DOHH2 (cell line): ENCODE results near the gene TLE1.

ENCODE experiments used
- H3F3A ChIP-seq: fragments of 200-600 bp; sonication (generic), shearing (Covaris generic); 2 replicates; pipeline ENCODE4 v1.6.0; 2016; ENCODE audit warnings: antibody characterized with exemption, mild to moderate bottlenecking; ENCODE audit not compliant: control insufficient read depth, insufficient read depth
- H3K27ac ChIP-seq: fragments of 200-600 bp; sonication (generic); 2 replicates; pipeline ENCODE4 v1.5.1; 2014; ENCODE audit warnings: low read depth, mild to moderate bottlenecking, low read length, moderate library complexity
- H3K27me3 ChIP-seq: fragments of 200-600 bp; sonication (generic); 2 replicates; pipeline ENCODE4 v1.6.1; 2014; ENCODE audit warnings: mild to moderate bottlenecking, low read length, mixed read lengths; ENCODE audit not compliant: control insufficient read depth
- H3K36me3 ChIP-seq: fragments of 200-600 bp; sonication (generic); 2 replicates; pipeline ENCODE4 v1.6.1; 2014; ENCODE audit warnings: mild to moderate bottlenecking, low read length, moderate library complexity, mixed read lengths; ENCODE audit not compliant: control insufficient read depth
- H3K4me1 ChIP-seq: fragments of 200-600 bp; sonication (generic); 2 replicates; pipeline ENCODE4 v1.6.1; 2014; ENCODE audit warnings: mild to moderate bottlenecking, low read length, mixed read lengths; ENCODE audit not compliant: control insufficient read depth
- H3K4me2 ChIP-seq: fragments of 200-600 bp; sonication (generic); 2 replicates; pipeline ENCODE4 v1.6.0; 2014; ENCODE audit warnings: mild to moderate bottlenecking, low read length, moderate library complexity
- H3K4me3 ChIP-seq: fragments of 200-600 bp; sonication (generic); 2 replicates; pipeline ENCODE4 v1.5.1; 2014; ENCODE audit warnings: mild to moderate bottlenecking, low read length, mixed read lengths
- H3K79me2 ChIP-seq: fragments of 200-600 bp; sonication (generic); 2 replicates; pipeline ENCODE4 v1.6.1; 2014; ENCODE audit warnings: mild to moderate bottlenecking, low read length, mixed read lengths; ENCODE audit not compliant: control insufficient read depth
- H3K9me2 ChIP-seq: fragments of 200-600 bp; sonication (generic); replicated peaks from 2 replicates; pipeline ENCODE4 v1.6.1; 2014; ENCODE audit warnings: mild to moderate bottlenecking, low read length, mixed read lengths; ENCODE audit not compliant: control insufficient read depth
- H3K9me3 ChIP-seq: fragments of 200-600 bp; sonication (generic); 2 replicates; pipeline ENCODE4 v1.6.1; 2014; ENCODE audit warnings: antibody characterized with exemption, low read length, mixed read lengths; ENCODE audit not compliant: control insufficient read depth, insufficient read depth
- H4K20me1 ChIP-seq: fragments of 200-600 bp; sonication (generic); 2 replicates; pipeline ENCODE4 v1.6.0; 2014; ENCODE audit warnings: low read depth, mild to moderate bottlenecking, antibody characterized with exemption, low read length, moderate library complexity; ENCODE audit not compliant: control insufficient read depth, insufficient read depth
- EZH2phosphoT487 ChIP-seq: fragments of 200-600 bp; sonication (generic); IDR thresholded peaks from 2 replicates; pipeline ENCODE4 v1.6.1; 2017; ENCODE audit warnings: borderline replicate concordance, mild to moderate bottlenecking, antibody characterized with exemption, low read length, moderate library complexity, mixed read lengths
- TF ChIP-seq, protein P1 (sequence below): fragments of 200-600 bp; sonication (generic); IDR thresholded peaks from one replicate; pipeline ENCODE4 v1.5.1; 2014; ENCODE audit warnings: antibody characterized with exemption, mild to moderate bottlenecking, low read depth, low read length; ENCODE audit not compliant: poor library complexity, severe bottlenecking

Gene TLE1

DNA sequence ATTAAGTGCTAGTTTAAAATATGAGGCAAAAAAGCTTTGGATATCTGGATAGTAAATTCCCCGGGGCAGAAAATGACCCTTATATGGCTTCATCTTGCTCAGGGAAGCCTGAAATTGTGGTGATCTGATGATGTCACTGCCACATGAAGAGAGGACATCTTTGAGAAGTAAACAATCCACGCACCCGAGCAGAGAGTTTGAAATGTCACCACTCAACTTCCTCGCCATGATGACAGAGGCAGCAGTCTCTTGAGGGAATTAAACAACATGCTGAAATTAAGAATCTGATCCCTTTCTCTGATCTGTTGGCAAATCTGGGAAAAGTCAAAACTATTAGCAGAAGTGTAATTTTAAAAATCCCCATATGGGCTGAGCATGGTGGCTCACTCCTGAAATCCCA lies 110.0 kb downstream of the TLE1 start:
- H3K9me2 ChIP-seq: no peaks in the 10 kb centered on the region
- H3K9me3 ChIP-seq: no peaks in the 10 kb centered on the region
- no peak overlapping the region for H3K4me3 ChIP-seq
- H3K27ac ChIP-seq: no peak overlapping the region
- no peaks in the 10 kb centered on the region for H3K36me3 ChIP-seq
- H3K4me2 ChIP-seq: no peak overlapping the region
- no peaks in the 10 kb centered on the region for H3F3A ChIP-seq
- no peaks in the 10 kb centered on the region for H3K79me2 ChIP-seq
- H3K4me1 ChIP-seq: no peaks in the 10 kb centered on the region
- no peaks in the 10 kb centered on the region for H3K27me3 ChIP-seq
- TF ChIP-seq EZH2phosphoT487: no peak
- TF ChIP-seq, protein P1, sequence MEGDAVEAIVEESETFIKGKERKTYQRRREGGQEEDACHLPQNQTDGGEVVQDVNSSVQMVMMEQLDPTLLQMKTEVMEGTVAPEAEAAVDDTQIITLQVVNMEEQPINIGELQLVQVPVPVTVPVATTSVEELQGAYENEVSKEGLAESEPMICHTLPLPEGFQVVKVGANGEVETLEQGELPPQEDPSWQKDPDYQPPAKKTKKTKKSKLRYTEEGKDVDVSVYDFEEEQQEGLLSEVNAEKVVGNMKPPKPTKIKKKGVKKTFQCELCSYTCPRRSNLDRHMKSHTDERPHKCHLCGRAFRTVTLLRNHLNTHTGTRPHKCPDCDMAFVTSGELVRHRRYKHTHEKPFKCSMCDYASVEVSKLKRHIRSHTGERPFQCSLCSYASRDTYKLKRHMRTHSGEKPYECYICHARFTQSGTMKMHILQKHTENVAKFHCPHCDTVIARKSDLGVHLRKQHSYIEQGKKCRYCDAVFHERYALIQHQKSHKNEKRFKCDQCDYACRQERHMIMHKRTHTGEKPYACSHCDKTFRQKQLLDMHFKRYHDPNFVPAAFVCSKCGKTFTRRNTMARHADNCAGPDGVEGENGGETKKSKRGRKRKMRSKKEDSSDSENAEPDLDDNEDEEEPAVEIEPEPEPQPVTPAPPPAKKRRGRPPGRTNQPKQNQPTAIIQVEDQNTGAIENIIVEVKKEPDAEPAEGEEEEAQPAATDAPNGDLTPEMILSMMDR: no peak
- no peaks in the 10 kb centered on the region for H4K20me1 ChIP-seq

DNA sequence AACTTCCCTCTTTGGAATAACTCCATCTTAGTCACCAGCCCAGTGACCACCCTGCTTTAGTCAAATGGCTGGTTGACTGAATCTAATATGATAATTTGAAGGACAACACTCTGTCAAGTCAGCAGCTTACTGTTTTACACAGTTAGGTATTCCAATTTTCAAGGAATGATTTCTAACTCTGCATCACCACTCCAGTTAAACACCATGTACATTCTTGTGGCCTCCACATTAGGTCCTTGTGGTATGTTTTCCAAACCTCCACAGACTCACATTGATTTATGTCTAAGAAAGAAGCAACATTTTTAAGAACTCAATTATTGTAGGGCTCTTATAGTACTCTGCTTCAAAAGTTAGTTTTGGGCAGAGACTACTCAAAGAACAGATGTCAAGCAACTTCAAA lies 110.7 kb downstream of the TLE1 start:
- H3K4me2 ChIP-seq: no peak overlapping the region
- no peaks in the 10 kb centered on the region for H3K9me3 ChIP-seq
- no peaks in the 10 kb centered on the region for H3K9me2 ChIP-seq
- H3F3A ChIP-seq: no peaks in the 10 kb centered on the region
- H3K4me1 ChIP-seq: no peaks in the 10 kb centered on the region
- H4K20me1 ChIP-seq: no peaks in the 10 kb centered on the region
- TF ChIP-seq, protein P1: no peak
- no peak for TF ChIP-seq EZH2phosphoT487
- no peak overlapping the region for H3K27ac ChIP-seq
- H3K36me3 ChIP-seq: no peaks in the 10 kb centered on the region
- no peaks in the 10 kb centered on the region for H3K79me2 ChIP-seq
- no peaks in the 10 kb centered on the region for H3K27me3 ChIP-seq
- H3K4me3 ChIP-seq: no peak overlapping the region

DNA sequence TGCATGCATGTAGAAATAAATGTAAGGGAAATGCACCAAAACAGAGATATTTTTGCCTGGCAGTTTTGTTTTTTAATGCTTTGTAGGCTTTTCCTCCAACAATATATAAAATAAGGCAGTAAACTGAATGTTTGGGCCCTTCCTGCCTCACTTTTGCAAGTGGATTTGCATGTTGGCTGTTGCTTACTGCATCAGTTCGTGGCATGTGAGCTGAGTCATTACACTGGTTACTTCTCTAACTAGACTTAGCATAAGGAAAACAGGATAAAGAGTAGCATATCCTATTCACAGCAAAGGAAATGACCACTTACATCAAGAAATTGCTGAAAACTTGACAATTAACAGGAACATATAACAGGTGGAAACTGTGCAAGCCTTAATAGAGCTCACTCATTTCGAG lies 113.4 kb downstream of the TLE1 start:
- Histone ChIP-seq H3F3A (no peaks in the 10 kb centered on the region), H3K4me1 (no peaks in the 10 kb centered on the region), H3K9me2 (no peaks in the 10 kb centered on the region), H3K36me3 (no peaks in the 10 kb centered on the region), H3K9me3 (no peaks in the 10 kb centered on the region), H3K4me2 (no peak overlapping the region), H3K79me2 (no peaks in the 10 kb centered on the region), H3K27me3 (no peaks in the 10 kb centered on the region), H3K4me3 (no peak overlapping the region), H3K27ac (no peak overlapping the region), H4K20me1 (no peaks in the 10 kb centered on the region)
- TF ChIP-seq, protein P1: no peak
- no peak for TF ChIP-seq EZH2phosphoT487

DNA sequence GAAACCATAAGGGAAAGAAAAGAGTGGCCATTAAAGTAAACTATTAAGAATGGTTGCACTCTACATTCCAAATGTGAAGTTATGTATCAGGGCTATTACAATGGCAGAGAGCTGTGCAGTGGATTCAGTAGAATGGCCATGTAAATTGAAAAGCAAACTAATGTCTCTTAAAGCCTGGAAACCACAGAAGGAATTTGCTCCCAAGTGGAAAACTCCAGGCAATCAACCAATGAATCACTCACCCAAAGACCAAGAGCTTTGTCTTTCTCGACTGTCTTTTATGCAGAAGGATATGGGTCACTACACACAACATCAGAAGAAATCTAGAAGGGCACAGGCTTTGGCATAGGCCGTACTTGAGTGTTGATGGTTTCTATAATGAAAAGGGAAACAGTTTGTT lies 114.9 kb downstream of the TLE1 start:
- Histone ChIP-seq H4K20me1 (no peaks in the 10 kb centered on the region), H3K4me3 (no peak overlapping the region), H3K9me2 (no peaks in the 10 kb centered on the region), H3K4me1 (no peaks in the 10 kb centered on the region), H3K27ac (no peak overlapping the region), H3K9me3 (no peaks in the 10 kb centered on the region), H3K27me3 (no peaks in the 10 kb centered on the region), H3K36me3 (no peaks in the 10 kb centered on the region), H3K79me2 (no peaks in the 10 kb centered on the region), H3K4me2 (no peak overlapping the region), H3F3A (no peaks in the 10 kb centered on the region)
- no peak for TF ChIP-seq EZH2phosphoT487
- TF ChIP-seq, protein P1: no peak
